Left lobe of liver (tissue), 2 donors: ENCODE measurements around the gene SRPRB. TPM values are rescaled to one million over a fixed set of nuclear protein-coding genes. Genes with fewer than 3 reads are reported as not detected.

Source experiments
- ATAC-seq: fragments of 200-7000 bp; cut with Tn5 transposase; one replicate; pipeline ENCODE4 v1.9.1; 2020; ENCODE audit warnings: mild to moderate bottlenecking, moderate library complexity
- DNase-seq: peaks from one replicate; pipeline ENCODE4 v3.0.0-alpha.2; 2020; ENCODE audit warnings: low spot score
- total RNA-seq: library from RNA; stranded (reverse); gene quantifications from one replicate; pipeline ENCODE4 v1.2.1, GENCODE V29; 2021
- donor health status: DM: no; HTN: no; CAD: no; lungs with moderate emphysema.
- donor health status: DM: no; HTN: yes; CAD: no.

SRPRB gene
- total RNA-seq, 1 donor from 2014 or later, result 73.3 TPM

DNA sequence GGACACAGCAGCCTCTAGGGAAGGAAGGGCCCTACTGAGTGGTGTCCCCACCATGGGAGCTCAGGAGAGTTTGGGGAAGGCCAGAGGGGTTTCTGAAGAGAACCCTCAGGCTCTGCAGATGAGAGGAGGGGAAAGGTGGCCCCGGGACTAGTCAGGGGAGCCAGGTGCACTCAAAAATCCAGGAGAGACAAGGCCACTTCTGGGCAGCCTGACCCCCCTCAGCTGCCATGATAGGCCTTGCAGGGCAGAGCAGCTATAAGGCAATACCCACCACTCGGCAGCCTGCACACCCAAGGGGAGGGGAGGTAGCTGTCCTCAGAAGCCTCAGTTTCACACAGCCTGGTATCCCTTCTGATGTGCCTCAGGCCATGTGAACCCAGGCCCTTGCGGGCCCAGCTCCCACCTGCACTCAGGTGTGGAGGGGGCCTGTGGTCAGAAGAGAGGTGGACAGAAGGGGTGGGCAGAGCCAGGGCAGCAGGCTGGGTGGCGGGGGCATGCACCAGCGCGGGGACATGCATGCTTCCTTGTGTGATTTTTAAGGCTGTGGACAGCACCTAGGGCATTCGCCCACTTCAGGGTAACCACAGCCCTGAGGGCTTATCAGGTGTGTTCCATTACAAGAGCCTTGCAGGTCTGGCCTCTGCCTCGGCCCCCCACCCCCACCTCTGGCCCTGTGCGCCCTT lies 34.6 kb downstream of the SRPRB start:
- DNase-seq (peak; percentile 35), ATAC-seq (no peak)

DNA sequence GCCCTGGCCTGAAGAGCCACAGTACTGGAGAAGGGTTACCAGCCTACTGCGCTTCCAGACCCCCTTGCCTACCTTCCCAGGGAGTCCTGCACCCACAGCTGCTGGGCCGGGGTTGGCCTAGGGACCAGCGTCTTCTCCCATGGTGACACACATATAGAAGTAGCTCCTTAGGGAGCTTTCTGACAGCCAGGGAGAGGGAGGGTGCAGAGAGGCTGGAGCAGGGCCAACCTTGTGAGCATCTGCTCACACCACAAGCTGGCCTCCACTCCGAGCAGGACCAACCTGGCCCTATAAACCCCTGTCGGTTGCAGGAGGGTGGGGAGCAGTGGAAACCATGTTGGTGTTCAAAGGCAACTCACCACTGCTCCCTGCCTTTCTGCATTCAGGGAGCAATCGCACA lies 35.2 kb downstream of the SRPRB start:
- DNase-seq, result peak; percentile 30
- no peak for ATAC-seq

DNA sequence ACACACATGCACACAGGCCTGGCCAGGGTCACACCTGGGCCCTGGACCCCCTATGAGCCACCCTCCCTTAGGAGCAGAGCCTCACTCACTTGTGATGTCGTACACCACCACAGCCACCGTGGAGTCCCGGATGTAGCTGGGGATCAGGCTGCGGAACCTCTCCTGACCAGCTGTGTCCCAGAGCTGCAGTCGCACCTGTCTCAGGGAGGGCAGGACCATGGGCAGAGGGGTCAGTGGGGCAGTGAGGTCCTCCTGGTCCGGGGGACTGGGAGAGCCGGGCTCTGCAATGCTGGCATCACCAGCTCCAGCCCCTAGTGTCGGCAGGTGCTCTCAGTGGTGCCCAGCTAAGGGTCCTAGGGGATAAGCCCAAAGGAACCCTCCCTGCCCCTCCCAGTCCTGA lies 35.6 kb downstream of the SRPRB start:
- ATAC-seq (no peak), DNase-seq (no peak)

- no peak for ATAC-seq
- DNase-seq, result no peak
Measured at GRCh38 chr3:133842158-133842557, 36.5 kb downstream of the SRPRB start.

DNA sequence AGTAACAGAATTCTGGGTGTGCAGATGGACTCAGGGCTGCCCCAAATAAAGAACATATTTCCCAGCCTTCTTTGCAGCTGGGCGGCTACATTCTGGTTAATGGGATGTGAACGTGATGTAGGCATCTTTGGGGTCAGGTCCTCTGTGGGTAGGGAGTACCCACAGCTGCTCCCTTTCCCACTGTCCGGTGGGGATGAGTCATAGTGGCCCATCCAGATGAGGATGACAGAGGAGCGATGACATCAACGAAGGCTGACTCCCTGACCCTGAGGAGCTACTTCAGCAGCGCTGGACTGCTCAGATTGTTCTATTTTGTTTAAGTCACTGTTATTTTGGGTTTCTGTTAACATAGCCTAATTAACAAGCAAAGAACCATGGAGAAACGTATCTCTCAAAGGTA lies 38.0 kb downstream of the SRPRB start:
- DNase-seq (no peak), ATAC-seq (no peak)

- ATAC-seq (no peak), DNase-seq (no peak)
Measured at GRCh38 chr3:133845127-133845526, 39.5 kb downstream of the SRPRB start.

DNA sequence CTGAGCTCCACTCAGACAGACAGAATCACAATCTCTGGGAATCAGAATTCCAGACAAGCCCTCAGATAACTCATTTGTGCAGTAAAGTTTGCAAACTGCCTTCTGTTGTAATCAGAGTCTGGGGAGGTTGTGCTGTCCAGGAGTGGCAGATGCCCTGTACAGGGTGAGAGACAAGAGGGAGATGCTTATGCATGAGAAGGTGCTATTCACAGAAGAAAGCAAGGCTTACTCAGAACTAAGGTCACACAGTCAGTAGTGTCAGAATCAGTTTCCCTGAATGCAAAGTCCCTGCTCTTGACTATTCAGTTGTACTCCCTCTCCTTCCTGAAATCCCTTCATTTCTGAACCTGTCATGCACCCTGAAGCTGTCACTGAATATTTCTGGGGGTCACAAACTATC lies 43.7 kb downstream of the SRPRB start:
- ATAC-seq (no peak), DNase-seq (no peak)

GRCh38 chr3:133850034-133850433 lies 44.4 kb downstream of the SRPRB start:
- no peak for ATAC-seq
- DNase-seq, result no peak

DNA sequence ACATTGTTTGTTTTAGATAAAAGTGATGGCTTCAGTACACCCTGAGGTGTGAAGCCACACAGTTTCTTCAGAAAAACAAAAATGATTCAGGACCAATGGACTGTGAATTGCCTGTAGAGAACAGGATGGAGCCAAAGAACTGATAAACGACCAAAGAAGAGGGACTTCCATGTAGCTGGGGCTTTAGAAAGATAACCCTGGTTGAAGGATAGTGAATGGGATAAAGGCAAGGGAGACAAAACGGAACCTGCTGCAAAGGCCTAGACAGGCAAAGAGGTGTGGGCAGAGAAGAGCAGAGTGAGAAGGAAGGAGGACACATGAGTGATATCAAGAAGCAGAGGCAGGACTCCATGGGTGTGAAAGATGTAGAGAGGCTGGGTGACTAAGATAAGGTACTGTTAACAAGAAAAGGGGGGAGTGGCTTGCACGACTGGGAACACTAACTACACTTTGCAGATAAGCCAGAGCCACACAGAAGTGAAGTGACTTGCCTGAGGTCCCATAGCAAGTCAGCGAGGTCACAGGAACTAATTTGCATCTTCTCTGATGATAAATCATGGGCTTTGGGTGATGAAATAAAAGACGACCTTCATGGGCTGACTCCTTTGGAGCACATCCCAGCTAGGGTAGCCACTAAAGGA lies 45.8 kb downstream of the SRPRB start:
- ATAC-seq, result no peak
- DNase-seq, result no peak

DNA sequence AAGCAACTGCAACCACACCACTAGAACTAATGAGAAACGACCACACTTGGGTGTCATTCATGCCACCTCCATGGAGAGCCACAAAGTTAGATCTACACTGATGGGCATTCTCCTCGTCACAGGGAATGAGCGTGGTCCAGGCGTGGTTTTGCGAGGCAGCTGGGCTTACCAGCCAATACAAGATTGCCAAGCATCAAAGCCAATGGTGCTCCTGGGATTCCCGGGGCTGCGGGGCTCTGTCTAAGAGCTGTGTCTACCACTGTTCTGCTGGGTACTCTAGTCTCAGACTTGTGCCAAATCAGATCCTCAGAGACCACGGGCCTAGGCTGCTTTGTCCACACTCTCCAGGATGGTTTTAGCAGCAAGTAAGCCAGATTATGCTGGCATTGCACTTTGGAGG lies 46.3 kb downstream of the SRPRB start:
- ATAC-seq (no peak), DNase-seq (no peak)

GRCh38 chr3:133853063-133853924 lies 47.7 kb downstream of the SRPRB start:
- no peak for DNase-seq
- ATAC-seq, result no peak

- no peak for DNase-seq
- no peak for ATAC-seq
Measured at GRCh38 chr3:133853925-133854227, 48.3 kb downstream of the SRPRB start.

- DNase-seq, result no peak
- ATAC-seq, result no peak
Measured at GRCh38 chr3:133854264-133855001, 48.8 kb downstream of the SRPRB start.

- ATAC-seq, result no peak
- no peak for DNase-seq
Measured at GRCh38 chr3:133855002-133855370, 49.4 kb downstream of the SRPRB start.

GRCh38 chr3:133855772-133856171 lies 50.2 kb downstream of the SRPRB start:
- ATAC-seq (no peak), DNase-seq (no peak)

GRCh38 chr3:133856316-133856715 lies 50.7 kb downstream of the SRPRB start:
- no peak for ATAC-seq
- DNase-seq, result no peak

DNA sequence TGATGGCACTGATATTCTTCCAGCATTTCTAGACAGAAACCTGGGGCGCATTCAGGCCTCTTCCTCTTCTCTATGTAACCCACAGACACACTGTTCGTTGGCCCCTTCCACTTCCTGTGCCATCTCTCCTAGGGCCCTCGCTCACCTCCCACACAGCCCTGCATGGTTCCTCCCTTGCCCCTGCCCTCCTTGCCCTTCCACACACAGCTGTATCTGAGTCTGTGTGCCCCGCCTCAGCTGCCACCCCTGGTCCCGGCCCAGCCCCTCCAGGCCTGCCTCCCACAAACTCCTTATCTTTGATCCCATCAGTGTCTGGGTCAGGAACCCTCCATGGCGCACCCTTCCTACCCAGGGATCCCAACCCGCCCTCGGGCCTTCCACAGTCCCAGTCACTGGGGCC lies 52.2 kb downstream of the SRPRB start:
- ATAC-seq, result no peak
- DNase-seq, result no peak

GRCh38 chr3:133859381-133860234 lies 54.0 kb downstream of the SRPRB start:
- no peak for DNase-seq
- no peak for ATAC-seq

DNA sequence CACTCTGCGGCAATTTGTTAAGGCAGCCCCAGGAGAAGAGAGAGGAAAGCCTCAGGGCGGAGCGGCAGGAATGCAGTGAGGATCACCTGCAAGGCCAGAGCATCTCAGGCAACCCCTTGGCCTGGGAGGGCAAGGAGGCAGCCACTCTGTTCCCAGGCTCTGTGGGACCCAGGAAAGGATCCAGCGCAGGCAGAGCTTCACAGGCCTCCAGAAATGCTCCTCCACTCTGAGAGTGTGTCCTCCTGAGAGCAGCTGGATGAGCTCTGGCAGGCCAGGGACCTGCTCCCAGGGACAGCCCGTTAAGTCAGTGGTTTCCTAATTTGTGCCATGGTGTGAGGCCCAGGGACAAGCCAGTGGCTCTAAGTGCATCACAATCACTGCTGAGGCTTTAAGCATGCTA lies 54.9 kb downstream of the SRPRB start:
- DNase-seq (no peak), ATAC-seq (no peak)

DNA sequence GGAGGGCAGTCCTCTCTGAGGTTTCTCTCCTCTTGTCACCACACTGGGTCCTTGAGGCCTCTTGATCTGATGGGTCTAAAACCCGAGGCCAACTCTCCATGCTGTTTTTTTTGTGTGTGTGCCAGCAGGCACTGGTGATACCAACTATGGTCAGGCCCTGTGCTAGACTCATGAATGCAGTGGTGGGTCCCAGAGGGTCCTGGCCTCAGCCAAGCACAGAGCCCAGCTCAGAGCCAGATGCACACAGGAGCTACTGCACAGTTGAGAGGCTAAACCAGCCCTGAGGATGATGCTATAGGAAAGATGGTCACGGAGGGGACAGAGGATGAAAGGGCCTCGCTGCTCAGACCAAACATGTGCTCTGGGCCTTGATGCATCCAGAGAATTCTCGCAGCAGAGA lies 56.5 kb downstream of the SRPRB start:
- DNase-seq, result no peak

GRCh38 chr3:133863911-133864310 lies 58.3 kb downstream of the SRPRB start:
- ATAC-seq, result no peak

More for the DNA sequence above, 56.5 kb downstream of the SRPRB start:
- ATAC-seq, result no peak

More at GRCh38 chr3:133863911-133864310, 58.3 kb downstream of the SRPRB start:
- DNase-seq, result no peak
